K562 (cell line): ENCODE results near the gene PSMD1. TPM values are rescaled to one million over a fixed set of nuclear protein-coding genes. Genes with fewer than 3 reads are reported as not detected.

Experiments used
- ATAC-seq: fragments of 200-7000 bp; cut with Tn5 transposase; 3 replicates; pipeline ENCODE4 v1.9.1; 2020; ENCODE audit warnings: moderate library complexity
- BruUV-seq: library from RNA; stranded (reverse); fragments of 400-500 nt; replicated peaks from 2 replicates; lab custom pipeline; 2021; lab: Mats Ljungman, UMichigan
- CTCF ChIA-PET: fragments of 300-600 bp; formaldehyde crosslinking; extraction: SDS; loops from one replicate; lab custom pipeline; 2021; ENCODE audit warnings: low intra/inter-chr PET ratio; lab: Yijun Ruan, JAX
- POLR2A ChIA-PET: fragments of 300-600, 350-650 bp; sonication (Branson Sonifier 250); formaldehyde crosslinking; extraction: SDS; loops from one replicate; lab custom pipeline; 2021; ENCODE audit warnings: antibody characterized with exemption, inconsistent platforms; lab: Yijun Ruan, JAX
- DNase-seq, 4 experiments: peaks; one replicate each; pipeline versions ENCODE4 v3.0.0 to v3.0.0-alpha.2; 2011 to 2018; ENCODE audit warnings: low spot score in 3 of 4, mixed read lengths in 3 of 4; ENCODE audit errors: extremely low read depth in 1 of 4
- FAIRE-seq: peaks from 2 replicates; lab custom pipeline; 2011; peaks lifted over from hg19 to GRCh38; lab: Jason Lieb, UNC
- H2AFZ ChIP-seq: 2 replicates; pipeline ENCODE4 v1.6.0; 2011; ENCODE audit warnings: low read depth, low read length, control low read depth, inconsistent platforms
- H3K27ac ChIP-seq: fragments of 200-600 bp; 3 replicates; pipeline ENCODE4 v1.8.0; 2011; ENCODE audit warnings: low read depth, mild to moderate bottlenecking, control low read depth, inconsistent platforms, low read length, moderate library complexity, mixed read lengths; ENCODE audit errors: extremely low read depth
- H3K27me3 ChIP-seq, 2 experiments: fragments of 300-600 bp in 1 of 2; 2 replicates in 1 of 2; 3 replicates in 1 of 2; pipeline versions ENCODE4 v1.6.0 to v1.8.0; 2011; ENCODE audit warnings: inconsistent platforms in 2 of 2, low read length in 2 of 2, mild to moderate bottlenecking in 1 of 2, mixed read lengths in 1 of 2, moderate library complexity in 1 of 2; ENCODE audit not compliant: control insufficient read depth in 2 of 2, insufficient read depth in 2 of 2
- H3K36me3 ChIP-seq: fragments of 300-600 bp; 3 replicates; pipeline ENCODE4 v1.8.0; 2011; ENCODE audit warnings: mild to moderate bottlenecking, low read length, inconsistent platforms; ENCODE audit not compliant: control insufficient read depth, insufficient read depth
- H3K4me1 ChIP-seq, 2 experiments: fragments of 200-600 bp in 1 of 2; replicated peaks in 1 of 2; 2 replicates in 1 of 2; 3 replicates in 1 of 2; pipeline versions ENCODE4 v1.5.1 to v1.8.0; 2011; ENCODE audit warnings: inconsistent platforms in 2 of 2, low read length in 2 of 2, mild to moderate bottlenecking in 1 of 2, mixed read lengths in 1 of 2, moderate library complexity in 1 of 2; ENCODE audit not compliant: control insufficient read depth in 2 of 2, insufficient read depth in 2 of 2
- H3K4me2 ChIP-seq: 2 replicates; pipeline ENCODE4 v1.6.1; 2011; ENCODE audit warnings: low read length, control low read depth, inconsistent platforms, mixed read lengths; ENCODE audit not compliant: insufficient read depth
- H3K4me3 ChIP-seq: fragments of 200-600 bp; sonication (generic), shearing (Covaris generic); 2 replicates; pipeline ENCODE4 v1.5.1; 2016; ENCODE audit warnings: control low read depth, inconsistent platforms
- H3K79me2 ChIP-seq: fragments of 200-600 bp; 3 replicates; pipeline ENCODE4 v1.8.0; 2011; ENCODE audit warnings: low read length, inconsistent platforms; ENCODE audit not compliant: control insufficient read depth, insufficient read depth
- H3K9ac ChIP-seq, 2 experiments: 2 replicates each; pipeline versions ENCODE4 v1.6.0 to v1.6.1; 2011; ENCODE audit warnings: low read depth in 2 of 2, low read length in 2 of 2, control low read depth in 1 of 2, inconsistent platforms in 1 of 2, mild to moderate bottlenecking in 1 of 2, mixed read lengths in 1 of 2; ENCODE audit not compliant: insufficient read depth in 1 of 2
- H3K9me1 ChIP-seq: one replicate; pipeline ENCODE4 v1.6.0; 2011; ENCODE audit warnings: inconsistent platforms, mild to moderate bottlenecking, low read length, moderate library complexity; ENCODE audit not compliant: control insufficient read depth, insufficient read depth
- H3K9me3 ChIP-seq: replicated peaks from 2 replicates; pipeline ENCODE4 v1.5.1; 2011; ENCODE audit warnings: low read depth, low read length, inconsistent platforms; ENCODE audit not compliant: control insufficient read depth, insufficient read depth
- H4K20me1 ChIP-seq: replicated peaks from 2 replicates; pipeline ENCODE4 v1.6.1; 2011; ENCODE audit warnings: low read length, inconsistent platforms, mixed read lengths; ENCODE audit not compliant: control insufficient read depth, insufficient read depth
- CBX1 ChIP-seq: sonication (generic); IDR thresholded peaks from 2 replicates; pipeline ENCODE4 v1.6.1; 2016; ENCODE audit warnings: antibody characterized with exemption, low read depth, mild to moderate bottlenecking
- E4F1 ChIP-seq: fragments of 250-450 bp; sonication (Bioruptor Pico); IDR thresholded peaks from 2 replicates; pipeline ENCODE4 v1.5.0; 2021; ENCODE audit warnings: mild to moderate bottlenecking, borderline replicate concordance
- MYNN ChIP-seq, 2 experiments: sonication (generic); formaldehyde crosslinking in 1 of 2; IDR thresholded peaks; 2 replicates each; pipeline versions ENCODE4 v1.5.0 to v1.6.1; 2016 to 2020; ENCODE audit warnings: antibody characterized with exemption in 1 of 2, missing genetic modification reagents in 1 of 2
- ZNF3 ChIP-seq: fragments of 250-450 bp; sonication (Bioruptor Pico); IDR thresholded peaks from 2 replicates; pipeline ENCODE4 v1.5.0; 2021; ENCODE audit warnings: mild to moderate bottlenecking, moderate library complexity
- WGBS: fragments of 100-300 bp; shearing (Covaris generic); methylation state at CpG from one replicate; pipeline ENCODE4 v1.1.6; 2016; ENCODE audit warnings: low coverage, mixed read lengths; ENCODE audit not compliant: insufficient coverage; ENCODE audit errors: missing lambda C conversion rate; 5-methylcytosine and 5-hydroxymethylcytosine counted together
- in situ Hi-C: fragments of 300-500 bp; cut with MboI; formaldehyde crosslinking; loops from 4 replicates; pipeline ENCODE4 v1.15.0; 2018; ENCODE audit warnings: inconsistent platforms, mixed read lengths
- intact Hi-C: fragments of 100-400 bp; cut with micrococcal nuclease; formaldehyde crosslinking; loops from 2 replicates; pipeline ENCODE4 v1.14.2; 2022
- polyA plus RNA-seq, 8 experiments: library from polyadenylated mRNA; depleted of rRNA in 4 of 8; stranded (reverse) in 5 of 8; unstranded in 3 of 8; fragments of >200 nt; fragmentation: Nextera tagmentation in 2 of 8; fragmentation: Illumina TruSeq in 1 of 8; extraction: Ambion mirVana in 2 of 8; extraction: Trizol in 1 of 8; gene quantifications; 2 replicates each; pipeline versions ENCODE4 v1.2.1 to v1.2.3, GENCODE V29; 2011 to 2014; ENCODE audit warnings: inconsistent platforms in 1 of 8, missing spikeins in 1 of 8
- total RNA-seq, 7 experiments: library from RNA; depleted of rRNA in 6 of 7; stranded (reverse); fragments of >200 nt in 6 of 7; fragmentation: Illumina TruSeq in 2 of 7; extraction: Trizol in 2 of 7; gene quantifications; 2 replicates each; pipeline versions ENCODE4 v1.2.1 to v1.2.3, GENCODE V29; 2011 to 2021; ENCODE audit warnings: low replicate concordance in 1 of 7

PSMD1 gene
- total and polyA plus RNA-seq, 9 of the 15 experiments (the other 6 are each of a cell fraction or from before 2014, with no cell fraction given), result 100 to 257 (median 147) TPM

- FAIRE-seq (no peak), ATAC-seq (no peak), DNase-seq (no peak)
- Histone ChIP-seq H2AFZ (no peak overlapping the region), H4K20me1 (no peaks in the 10 kb centered on the region; the same call in 1 of the 2 replicates), H3K36me3 (no peaks in the 10 kb centered on the region), H3K79me2 (no peaks in the 10 kb centered on the region), H3K27me3 (peaks cover 7 to 11% of the 10 kb centered on the region in 2 experiments; a peak in 3 of 5 replicates), H3K9me3 (no peaks in the 10 kb centered on the region), H3K27ac (no peak overlapping the region), H3K4me2 (no peak overlapping the region), H3K4me1 (no peaks in the 10 kb centered on the region), H3K9ac (no peak overlapping the region), H3K9me1 (no peaks in the 10 kb centered on the region), H3K4me3 (no peak overlapping the region)
- in situ Hi-C loops (no loop called here), intact Hi-C loops (no loop called here)
- 0% methylated on average over 3 of the region's 3 CpGs for WGBS
- POLR2A ChIA-PET, result no interaction called here
- no peak for TF ChIP-seq CBX1
- no peak for TF ChIP-seq MYNN (IDR thresholded peaks at IDR 0.05)
- TF ChIP-seq MYNN (CRISPR knock-in tag; IDR thresholded peaks at IDR 0.05), result no peak
- TF ChIP-seq E4F1 (CRISPR knock-in tag), result no peak
- TF ChIP-seq ZNF3, result no peak
- no TSS peak for BruUV-seq
- CTCF ChIA-PET, result no interaction called here
Measured at GRCh38 chr2:231013820-231014219, 42.8 kb upstream of the PSMD1 start.
